ENCODE results near the gene LIMS1.

The LIMS1 gene

GRCh38 chr2:108560895-108561530, 26.7 kb downstream of the LIMS1 start:
- DNase-seq = no peak
- Mint-ChIP-seq H3K4me1 (peaks cover 12% of the 10 kb centered on the region), H3K36me3 (ENCODE audit: low read depth) (peaks cover 32% of the 10 kb centered on the region), H3K27me3 (ENCODE audit: low read depth, poor library complexity) (no peaks in the 10 kb centered on the region), H3K9me3 (peaks cover 18% of the 10 kb centered on the region), H3K27ac (no peak overlapping the region), H3K4me3 (no peak overlapping the region)
- TF ChIP-seq CTCF (IDR thresholded peaks at IDR 0.05) = no peak

GRCh38 chr2:108562274-108562673, 28.0 kb downstream of the LIMS1 start:
- Mint-ChIP-seq H3K27ac (no peak overlapping the region), H3K4me3 (no peak overlapping the region), H3K27me3 (ENCODE audit: low read depth, poor library complexity) (no peaks in the 10 kb centered on the region), H3K4me1 (peaks cover 12% of the 10 kb centered on the region), H3K36me3 (ENCODE audit: low read depth) (peaks cover 33% of the 10 kb centered on the region), H3K9me3 (peaks cover 18% of the 10 kb centered on the region)
- DNase-seq = no peak
- no peak for TF ChIP-seq CTCF (IDR thresholded peaks at IDR 0.05)

GRCh38 chr2:108564510-108564909, 30.2 kb downstream of the LIMS1 start:
- Mint-ChIP-seq H3K4me3 (no peak overlapping the region), H3K9me3 (peaks cover 23% of the 10 kb centered on the region), H3K27me3 (ENCODE audit: low read depth, poor library complexity) (no peaks in the 10 kb centered on the region), H3K4me1 (peaks cover 12% of the 10 kb centered on the region), H3K27ac (no peak overlapping the region), H3K36me3 (ENCODE audit: low read depth) (peaks cover 47% of the 10 kb centered on the region)
- TF ChIP-seq CTCF (IDR thresholded peaks at IDR 0.05) = no peak
- no peak for DNase-seq

- DNase-seq = no peak
- H3K4me3 Mint-ChIP-seq = no peak overlapping the region
- peaks cover 48% of the 10 kb centered on the region for H3K36me3 Mint-ChIP-seq (ENCODE audit: low read depth)
- no peaks in the 10 kb centered on the region for H3K27me3 Mint-ChIP-seq (ENCODE audit: low read depth, poor library complexity)
- H3K27ac Mint-ChIP-seq = no peak overlapping the region
- TF ChIP-seq CTCF (IDR thresholded peaks at IDR 0.05) = no peak
- peaks cover 8% of the 10 kb centered on the region for H3K4me1 Mint-ChIP-seq
- H3K9me3 Mint-ChIP-seq = peaks cover 25% of the 10 kb centered on the region
Measured at GRCh38 chr2:108565778-108566375, 31.6 kb downstream of the LIMS1 start.

- Mint-ChIP-seq H3K27me3 (ENCODE audit: low read depth, poor library complexity) (no peaks in the 10 kb centered on the region), H3K27ac (no peak overlapping the region), H3K9me3 (peaks cover 6% of the 10 kb centered on the region), H3K4me3 (no peak overlapping the region), H3K4me1 (peaks cover 42% of the 10 kb centered on the region), H3K36me3 (ENCODE audit: low read depth) (peaks cover 20% of the 10 kb centered on the region)
- TF ChIP-seq CTCF (IDR thresholded peaks at IDR 0.05) = no peak
- DNase-seq = no peak
Measured at GRCh38 chr2:108570416-108570815, 36.1 kb downstream of the LIMS1 start.

GRCh38 chr2:108571286-108571685, 37.0 kb downstream of the LIMS1 start:
- Mint-ChIP-seq H3K4me1 (peaks cover 48% of the 10 kb centered on the region), H3K4me3 (no peak overlapping the region), H3K36me3 (ENCODE audit: low read depth) (peaks cover 20% of the 10 kb centered on the region), H3K27ac (no peak overlapping the region), H3K27me3 (ENCODE audit: low read depth, poor library complexity) (no peaks in the 10 kb centered on the region), H3K9me3 (peaks cover 6% of the 10 kb centered on the region)
- DNase-seq = no peak
- TF ChIP-seq CTCF (IDR thresholded peaks at IDR 0.05) = no peak

Measured in nephron progenitor cell (in vitro differentiated cells).